ENCODE results near the gene RSPO4.

DNA sequence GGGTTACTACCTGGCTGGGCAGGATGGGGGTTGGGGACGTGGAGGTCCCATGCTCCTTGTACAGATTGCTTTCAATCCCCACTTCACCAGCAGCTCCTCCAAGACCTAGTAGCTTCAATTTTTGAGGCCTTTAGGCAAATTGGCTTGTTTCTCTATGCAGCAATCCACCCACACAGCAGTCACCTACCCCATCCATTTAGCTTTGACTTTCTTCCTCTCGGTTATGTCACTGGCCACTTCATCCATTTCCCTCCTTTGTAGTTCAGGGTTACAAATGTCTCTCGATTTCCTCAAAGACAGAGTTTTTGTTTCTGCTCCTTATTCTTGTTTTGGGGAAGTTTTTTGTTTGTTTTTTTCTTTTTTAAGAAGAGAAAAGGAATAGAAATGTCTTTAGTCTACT lies 33.4 kb upstream of the RSPO4 start:
- TF ChIP-seq POLR2A (IDR thresholded peaks at IDR 0.05; ENCODE audit: low read length) (no peak), GATA1 (IDR thresholded peaks at IDR 0.05; ENCODE audit: low read depth, low read length) (no peak)
